Upper lobe of right lung (tissue), 1 donor: ENCODE data around the gene ABCC6. TPM values are rescaled to one million over a fixed set of nuclear protein-coding genes. Genes with fewer than 3 reads are reported as not detected.
A peak's percentile ranks its signal among the peaks of the same experiment; 100 is the strongest.
"Not testable (repeated sequence)": the region's sequence is repeated elsewhere in the genome, so short reads cannot be mapped to it uniquely, and the experiment has no call there.

ENCODE experiments used
- ATAC-seq: fragments of 200-7000 bp; cut with Tn5 transposase; one replicate; pipeline ENCODE4 v1.9.1; 2020; ENCODE audit warnings: mild to moderate bottlenecking, moderate library complexity
- DNase-seq: peaks from one replicate; pipeline ENCODE4 v3.0.0-alpha.2; 2020
- H3K27ac ChIP-seq: fragments of 200-600 bp; one replicate; pipeline ENCODE4 v1.8.0; 2022
- H3K27me3 ChIP-seq: fragments of 200-600 bp; one replicate; pipeline ENCODE4 v1.8.0; 2022; ENCODE audit warnings: mild to moderate bottlenecking
- H3K36me3 ChIP-seq: fragments of 200-600 bp; one replicate; pipeline ENCODE4 v1.8.0; 2022
- H3K4me1 ChIP-seq: fragments of 200-600 bp; one replicate; pipeline ENCODE4 v1.8.0; 2022
- H3K4me3 ChIP-seq: fragments of 200-600 bp; one replicate; pipeline ENCODE4 v1.8.0; 2022; ENCODE audit warnings: mild to moderate bottlenecking
- H3K9me3 ChIP-seq: fragments of 200-600 bp; one replicate; pipeline ENCODE4 v1.8.0; 2022
- intact Hi-C: fragments of 100-400 bp; cut with DNase I; formaldehyde crosslinking; loops from one replicate; pipeline ENCODE4 v1.11.0; 2022
- total RNA-seq: library from RNA; stranded (reverse); fragmentation: NEBNext Ultra II Directional; extraction: Animal tissue kit (Norgen Biotek cat#: 25700); gene quantifications from one replicate; pipeline ENCODE4 v1.2.1, GENCODE V29; 2021
- TF ChIP-seq, protein P1 (sequence below): fragments of 200-600 bp; IDR thresholded peaks from one replicate; pipeline ENCODE4 v1.8.0; 2022; ENCODE audit warnings: antibody characterized with exemption
- donor health status: DM: no; HTN: yes; CAD: no; lungs with severe emphysema.

Gene ABCC6
- total RNA-seq, 1 donor from 2014 or later = 42.5 TPM

GRCh38 chr16:16154281-16154951 lies 68.9 kb downstream of the ABCC6 start:
- H3K9me3 ChIP-seq = no peaks in the 10 kb centered on the region
- no peaks in the 10 kb centered on the region for H3K36me3 ChIP-seq
- H3K27ac ChIP-seq = no peak overlapping the region
- DNase-seq (peak; percentile 61), ATAC-seq (no peak)
- peaks cover 8% of the 10 kb centered on the region for H3K4me1 ChIP-seq
- TF ChIP-seq, protein P1, sequence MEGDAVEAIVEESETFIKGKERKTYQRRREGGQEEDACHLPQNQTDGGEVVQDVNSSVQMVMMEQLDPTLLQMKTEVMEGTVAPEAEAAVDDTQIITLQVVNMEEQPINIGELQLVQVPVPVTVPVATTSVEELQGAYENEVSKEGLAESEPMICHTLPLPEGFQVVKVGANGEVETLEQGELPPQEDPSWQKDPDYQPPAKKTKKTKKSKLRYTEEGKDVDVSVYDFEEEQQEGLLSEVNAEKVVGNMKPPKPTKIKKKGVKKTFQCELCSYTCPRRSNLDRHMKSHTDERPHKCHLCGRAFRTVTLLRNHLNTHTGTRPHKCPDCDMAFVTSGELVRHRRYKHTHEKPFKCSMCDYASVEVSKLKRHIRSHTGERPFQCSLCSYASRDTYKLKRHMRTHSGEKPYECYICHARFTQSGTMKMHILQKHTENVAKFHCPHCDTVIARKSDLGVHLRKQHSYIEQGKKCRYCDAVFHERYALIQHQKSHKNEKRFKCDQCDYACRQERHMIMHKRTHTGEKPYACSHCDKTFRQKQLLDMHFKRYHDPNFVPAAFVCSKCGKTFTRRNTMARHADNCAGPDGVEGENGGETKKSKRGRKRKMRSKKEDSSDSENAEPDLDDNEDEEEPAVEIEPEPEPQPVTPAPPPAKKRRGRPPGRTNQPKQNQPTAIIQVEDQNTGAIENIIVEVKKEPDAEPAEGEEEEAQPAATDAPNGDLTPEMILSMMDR = no peak
- H3K27me3 ChIP-seq = no peaks in the 10 kb centered on the region
- intact Hi-C loops = no loop called here
- H3K4me3 ChIP-seq = no peak overlapping the region

DNA sequence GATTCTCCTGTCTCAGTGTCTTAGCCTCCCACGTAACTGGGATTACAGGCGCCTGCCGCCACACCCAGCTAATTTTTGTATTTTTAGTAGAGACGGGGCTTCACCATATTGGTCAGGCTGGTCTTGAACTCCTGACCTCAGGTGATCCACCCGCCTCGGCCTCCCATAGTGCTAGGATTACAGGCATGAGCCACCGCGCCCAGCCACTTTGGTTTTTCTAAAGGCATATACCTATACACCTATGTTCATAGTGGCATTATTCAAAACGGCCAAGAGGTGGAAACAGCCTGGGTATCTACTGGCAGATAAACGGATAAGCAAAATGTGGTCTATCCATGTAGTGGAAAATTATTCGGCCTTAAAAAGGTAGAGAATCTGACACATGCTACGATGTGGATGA lies 70.3 kb downstream of the ABCC6 start:
- H3K27me3 ChIP-seq, H3K9me3 ChIP-seq, H3K4me1 ChIP-seq, H3K27ac ChIP-seq, ATAC-seq, intact Hi-C loops, H3K4me3 ChIP-seq, H3K36me3 ChIP-seq: not testable (repeated sequence)
- peak; percentile 19 for DNase-seq

GRCh38 chr16:16151315-16151714 lies 72.0 kb downstream of the ABCC6 start:
- Histone ChIP-seq H3K4me1 (peaks cover 8% of the 10 kb centered on the region), H3K27me3 (no peaks in the 10 kb centered on the region), H3K36me3 (no peaks in the 10 kb centered on the region), H3K4me3 (no peak overlapping the region), H3K27ac (no peak overlapping the region), H3K9me3 (no peaks in the 10 kb centered on the region)
- ATAC-seq = no peak
- DNase-seq = no peak
- TF ChIP-seq, protein P1 = no peak
- intact Hi-C loops = no loop called here

DNA sequence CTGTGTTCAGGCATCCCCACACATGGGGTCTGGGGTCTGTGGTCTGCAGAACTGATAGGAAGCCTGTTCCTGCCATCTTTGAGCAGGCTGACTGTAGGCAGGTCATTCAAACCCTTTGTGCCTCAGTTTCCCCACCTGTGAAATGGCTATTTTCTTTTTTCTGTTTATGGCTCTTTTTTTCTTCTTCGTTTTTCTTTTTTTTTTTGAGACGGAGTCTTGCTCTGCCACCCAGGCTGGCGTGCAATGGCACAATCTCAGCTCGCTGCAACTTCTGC lies 72.5 kb downstream of the ABCC6 start:
- no peak overlapping the region for H3K27ac ChIP-seq
- no peak for ATAC-seq
- H3K9me3 ChIP-seq = no peaks in the 10 kb centered on the region
- peaks cover 8% of the 10 kb centered on the region for H3K4me1 ChIP-seq
- H3K36me3 ChIP-seq = no peaks in the 10 kb centered on the region
- no peaks in the 10 kb centered on the region for H3K27me3 ChIP-seq
- no peak for DNase-seq
- no peak overlapping the region for H3K4me3 ChIP-seq
- TF ChIP-seq, protein P1 = no peak
- intact Hi-C loops = no loop called here

DNA sequence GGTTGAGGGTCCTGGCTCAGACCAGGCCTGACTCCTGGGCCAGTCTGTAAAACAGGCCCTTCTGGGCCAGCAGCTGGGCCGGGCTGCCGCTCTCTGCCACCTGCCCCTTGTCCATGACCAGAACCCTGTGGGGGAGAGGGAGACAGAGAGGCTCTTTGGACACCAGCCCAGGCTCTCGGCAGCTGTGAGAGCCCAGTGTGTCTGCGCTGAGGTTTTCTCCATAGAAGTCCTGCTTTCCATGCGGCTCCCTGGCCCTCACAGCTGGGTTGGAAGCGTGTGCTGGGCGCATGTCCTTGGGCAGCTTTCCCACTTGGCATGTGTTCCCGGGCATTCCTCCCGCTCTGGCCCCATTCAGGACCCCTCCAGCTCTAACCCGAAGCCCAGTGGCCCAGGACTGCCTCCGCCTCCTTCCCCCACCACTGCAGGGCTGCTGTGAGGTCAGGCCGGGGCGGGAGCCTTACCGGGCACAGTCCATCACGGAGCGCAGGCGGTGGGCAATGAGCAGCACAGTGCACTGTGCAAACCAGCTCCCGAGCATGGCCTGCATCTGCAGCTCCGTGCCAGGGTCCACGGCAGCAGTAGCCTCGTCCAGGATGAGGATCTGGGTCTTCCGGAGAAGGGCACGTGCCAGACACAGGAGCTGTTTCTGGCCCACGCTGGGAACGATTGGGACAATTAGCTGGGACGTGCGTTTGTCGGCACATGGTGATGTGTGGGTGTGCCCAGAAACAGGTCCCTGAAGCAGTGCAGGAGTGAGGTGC lies 73.0 kb downstream of the ABCC6 start:
- DNase-seq (no peak), ATAC-seq (peak; percentile 47)
- peaks cover 8% of the 10 kb centered on the region for H3K4me1 ChIP-seq
- TF ChIP-seq, protein P1 = no peak
- H3K27me3 ChIP-seq = no peaks in the 10 kb centered on the region
- H3K27ac ChIP-seq = no peak overlapping the region
- H3K9me3 ChIP-seq = no peaks in the 10 kb centered on the region
- no peak overlapping the region for H3K4me3 ChIP-seq
- intact Hi-C loops = no loop called here
- no peaks in the 10 kb centered on the region for H3K36me3 ChIP-seq

- no peak overlapping the region for H3K27ac ChIP-seq
- no peaks in the 10 kb centered on the region for H3K36me3 ChIP-seq
- no peaks in the 10 kb centered on the region for H3K27me3 ChIP-seq
- ATAC-seq = no peak
- no peak overlapping the region for H3K4me3 ChIP-seq
- no peaks in the 10 kb centered on the region for H3K9me3 ChIP-seq
- no peak for DNase-seq
- intact Hi-C loops = no loop called here
- peaks cover 8% of the 10 kb centered on the region for H3K4me1 ChIP-seq
- TF ChIP-seq, protein P1 = no peak
Measured at GRCh38 chr16:16149710-16150116, 73.6 kb downstream of the ABCC6 start.
